Activated naive CD8-positive, alpha-beta T cell treated with anti-CD3 and anti-CD28 coated beads for 36 hours (primary cell): ENCODE data around the gene WT1. TPM values are rescaled to one million over a fixed set of nuclear protein-coding genes. Genes with fewer than 3 reads are reported as not detected.

Source experiments
- DNase-seq: peaks from one replicate; pipeline ENCODE4 v3.0.0; 2021
- H3K27ac Mint-ChIP-seq: one replicate; pipeline ENCODE4 v1.8.0; 2022; ENCODE audit warnings: mild to moderate bottlenecking, moderate library complexity, mixed read lengths
- H3K27me3 Mint-ChIP-seq: one replicate; pipeline ENCODE4 v1.8.0; 2022; ENCODE audit warnings: mild to moderate bottlenecking, mixed read lengths
- H3K36me3 Mint-ChIP-seq: one replicate; pipeline ENCODE4 v1.8.0; 2021; ENCODE audit warnings: mild to moderate bottlenecking, mixed read lengths
- H3K4me1 Mint-ChIP-seq: one replicate; pipeline ENCODE4 v1.8.0; 2021; ENCODE audit warnings: mixed read lengths
- H3K4me3 Mint-ChIP-seq: one replicate; pipeline ENCODE4 v1.8.0; 2022; ENCODE audit warnings: mild to moderate bottlenecking, moderate library complexity, mixed read lengths
- H3K9me3 Mint-ChIP-seq: one replicate; pipeline ENCODE4 v1.8.0; 2022; ENCODE audit warnings: mixed read lengths
- total RNA-seq, 2 experiments: library from RNA; stranded (reverse); gene quantifications; one replicate each; pipeline ENCODE4 v1.2.3, GENCODE V29; 2021

Gene WT1
- total RNA-seq, 2 experiments from 2014 or later, result not detected

DNA sequence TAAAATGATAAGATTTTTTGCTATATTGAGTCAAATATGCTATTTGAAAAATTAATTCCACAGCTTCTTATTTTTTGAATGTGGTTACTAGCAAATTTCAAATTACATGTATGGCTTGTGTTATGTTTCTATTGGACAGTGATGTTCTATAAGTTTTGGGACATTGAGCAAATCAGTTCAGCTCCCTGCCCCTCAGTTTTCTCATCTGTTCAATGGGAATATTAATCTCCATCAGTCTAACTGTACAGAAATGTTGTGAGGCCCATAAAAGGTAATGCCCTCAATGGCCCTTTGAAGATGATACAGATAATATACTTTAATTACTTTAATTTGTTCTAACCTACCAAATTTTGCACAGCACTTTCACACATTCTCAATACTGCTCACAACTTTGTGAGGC lies 15.2 kb downstream of the WT1 start:
- H3K4me1 Mint-ChIP-seq, result peaks cover 10% of the 10 kb centered on the region
- H3K27ac Mint-ChIP-seq, result no peak overlapping the region
- no peaks in the 10 kb centered on the region for H3K36me3 Mint-ChIP-seq
- no peak overlapping the region for H3K4me3 Mint-ChIP-seq
- no peak for DNase-seq
- H3K27me3 Mint-ChIP-seq, result peaks cover 39% of the 10 kb centered on the region
- H3K9me3 Mint-ChIP-seq, result no peaks in the 10 kb centered on the region

DNA sequence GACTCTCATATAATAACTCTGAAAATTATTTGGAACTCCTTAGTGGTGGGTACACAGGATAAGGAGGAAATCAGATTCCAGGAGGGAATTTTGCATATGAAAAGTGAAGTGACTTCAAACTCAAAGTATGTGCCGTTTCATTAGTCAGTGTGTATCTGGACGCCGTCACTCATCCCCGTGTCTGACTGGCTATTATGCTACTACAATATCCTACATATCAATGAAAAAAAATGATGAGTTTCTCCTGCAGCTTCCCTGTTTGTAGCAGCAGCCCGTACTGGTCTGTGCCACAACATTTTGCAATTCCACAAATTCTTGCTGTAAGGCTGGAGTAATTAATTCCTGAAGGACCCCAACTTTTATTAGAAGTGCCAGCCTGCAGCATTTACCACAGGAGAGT lies 16.5 kb downstream of the WT1 start:
- Mint-ChIP-seq H3K27me3 (peaks cover 33% of the 10 kb centered on the region), H3K4me3 (no peak overlapping the region), H3K36me3 (no peaks in the 10 kb centered on the region), H3K9me3 (no peaks in the 10 kb centered on the region), H3K27ac (no peak overlapping the region), H3K4me1 (peaks cover 10% of the 10 kb centered on the region)
- no peak for DNase-seq

DNA sequence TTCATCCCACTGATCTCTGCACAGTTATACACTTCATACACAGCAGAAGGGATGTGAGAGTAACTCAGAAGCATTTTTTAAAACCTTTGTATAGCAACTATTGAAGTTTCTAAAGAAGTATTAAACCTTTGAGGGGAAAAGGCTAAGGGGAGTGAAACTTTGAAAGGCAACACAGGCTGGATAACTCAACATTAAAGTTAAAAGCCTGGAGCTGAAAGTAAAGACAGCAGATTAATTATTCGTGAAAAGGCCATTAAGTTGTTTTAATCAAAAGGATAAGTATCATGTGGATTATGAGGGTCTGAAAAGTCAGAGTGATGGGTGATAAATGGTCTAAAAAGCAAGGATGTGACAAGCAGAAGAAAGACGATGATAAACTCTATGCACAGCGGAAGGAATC lies 17.5 kb downstream of the WT1 start:
- H3K4me3 Mint-ChIP-seq, result no peak overlapping the region
- DNase-seq, result no peak
- no peaks in the 10 kb centered on the region for H3K9me3 Mint-ChIP-seq
- H3K36me3 Mint-ChIP-seq, result no peaks in the 10 kb centered on the region
- peaks cover 10% of the 10 kb centered on the region for H3K4me1 Mint-ChIP-seq
- H3K27me3 Mint-ChIP-seq, result peaks cover 26% of the 10 kb centered on the region
- H3K27ac Mint-ChIP-seq, result no peak overlapping the region

DNA sequence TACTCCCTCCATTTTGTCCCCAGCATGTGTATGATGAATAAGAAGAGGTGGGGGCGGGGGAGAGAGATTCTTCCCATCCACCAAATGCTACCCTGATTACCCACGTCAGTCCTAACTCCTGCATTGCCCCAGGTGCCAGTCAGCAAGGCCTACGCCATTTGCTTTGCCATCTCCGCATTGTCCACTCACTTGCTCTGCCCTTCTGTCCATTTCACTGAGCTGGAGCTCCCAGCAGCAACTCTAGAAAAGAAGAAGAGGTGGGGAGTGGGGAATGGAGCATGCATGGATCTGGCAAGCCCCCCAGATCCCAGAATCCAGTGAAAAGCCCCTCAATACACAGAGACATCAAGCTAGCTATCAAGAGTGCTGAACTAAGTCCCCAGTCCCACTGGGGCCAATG lies 19.0 kb downstream of the WT1 start:
- H3K9me3 Mint-ChIP-seq, result no peaks in the 10 kb centered on the region
- no peak overlapping the region for H3K27ac Mint-ChIP-seq
- H3K4me1 Mint-ChIP-seq, result peaks cover 6% of the 10 kb centered on the region
- peaks cover 11% of the 10 kb centered on the region for H3K27me3 Mint-ChIP-seq
- DNase-seq, result no peak
- H3K36me3 Mint-ChIP-seq, result no peaks in the 10 kb centered on the region
- no peak overlapping the region for H3K4me3 Mint-ChIP-seq

DNA sequence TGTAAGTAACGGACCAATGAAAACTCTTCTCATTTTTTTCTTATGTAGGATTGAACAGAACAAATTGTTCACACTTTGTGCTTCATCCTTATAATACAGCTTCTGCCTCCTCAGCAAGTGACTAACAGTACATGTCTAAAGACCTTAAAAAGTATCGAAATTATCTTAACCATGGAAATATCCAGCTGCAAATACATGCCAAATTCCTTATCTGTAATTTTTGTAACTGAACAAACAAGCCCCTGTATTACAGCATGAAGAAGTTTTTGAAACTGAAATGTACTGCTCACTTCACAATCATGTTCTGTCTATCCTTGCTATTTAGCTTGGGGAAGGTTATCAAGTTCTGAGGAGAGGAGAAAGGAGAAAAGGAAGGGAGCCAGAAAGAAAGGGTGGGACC lies 20.4 kb downstream of the WT1 start:
- no peaks in the 10 kb centered on the region for H3K4me1 Mint-ChIP-seq
- H3K4me3 Mint-ChIP-seq, result no peak overlapping the region
- H3K9me3 Mint-ChIP-seq, result no peaks in the 10 kb centered on the region
- no peaks in the 10 kb centered on the region for H3K36me3 Mint-ChIP-seq
- no peak overlapping the region for H3K27ac Mint-ChIP-seq
- DNase-seq, result no peak
- H3K27me3 Mint-ChIP-seq, result peaks cover 14% of the 10 kb centered on the region

DNA sequence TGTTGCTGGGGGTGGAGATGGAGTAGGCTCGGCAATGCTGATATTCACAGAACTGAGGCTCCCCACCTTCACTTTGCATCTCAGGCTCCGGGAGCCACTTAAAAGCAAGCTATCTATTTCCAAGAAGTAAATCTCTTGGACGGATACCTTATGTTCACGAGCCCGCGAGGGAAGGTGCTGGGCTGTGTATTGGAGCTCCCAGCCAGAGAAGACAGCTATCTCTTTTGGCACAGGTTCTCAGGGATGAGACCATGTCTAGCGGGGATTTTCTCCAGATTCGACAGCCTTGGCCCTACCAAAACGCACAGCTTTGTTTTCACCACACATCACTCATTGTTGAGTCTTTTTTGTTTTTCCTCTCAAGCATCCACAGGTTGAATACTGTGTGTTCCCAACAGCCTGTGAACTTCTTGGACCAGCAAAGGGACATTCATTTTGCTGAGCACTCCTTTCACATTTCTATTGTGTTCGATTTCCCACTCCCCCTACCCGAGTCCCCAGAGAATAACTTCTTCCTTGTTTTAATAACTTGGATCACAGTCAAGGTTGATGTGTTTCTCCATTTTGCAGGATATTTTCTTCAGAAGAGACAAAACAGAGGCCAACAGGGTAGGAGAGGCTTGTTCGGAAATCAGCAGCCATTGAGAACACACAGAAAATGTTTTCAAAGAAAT lies 23.3 kb downstream of the WT1 start:
- DNase-seq, result no peak
- no peaks in the 10 kb centered on the region for H3K36me3 Mint-ChIP-seq
- H3K27ac Mint-ChIP-seq, result no peak overlapping the region
- no peaks in the 10 kb centered on the region for H3K4me1 Mint-ChIP-seq
- H3K4me3 Mint-ChIP-seq, result no peak overlapping the region
- peaks cover 10% of the 10 kb centered on the region for H3K27me3 Mint-ChIP-seq
- no peaks in the 10 kb centered on the region for H3K9me3 Mint-ChIP-seq

DNA sequence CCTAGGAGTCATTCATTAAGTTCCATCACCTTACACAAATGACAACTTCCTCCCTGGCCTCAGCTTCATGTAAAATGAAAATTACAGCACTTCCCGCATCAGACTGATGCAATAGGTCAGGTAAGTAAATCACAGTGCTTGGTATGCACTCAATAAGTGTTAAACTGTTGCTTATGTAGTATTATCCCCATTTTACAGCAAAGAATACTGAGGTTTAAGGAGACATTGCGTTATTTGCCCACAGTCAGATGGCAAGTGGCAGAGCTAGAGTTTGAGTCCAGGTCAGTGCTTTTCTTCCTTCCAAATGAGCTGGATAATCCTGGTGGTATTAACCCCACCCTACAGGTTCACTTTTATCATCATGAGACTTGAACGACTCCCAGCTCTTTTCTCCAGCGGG lies 29.7 kb downstream of the WT1 start:
- Mint-ChIP-seq H3K27ac (no peak overlapping the region), H3K4me1 (no peaks in the 10 kb centered on the region), H3K9me3 (no peaks in the 10 kb centered on the region), H3K4me3 (no peak overlapping the region), H3K27me3 (peaks cover 4% of the 10 kb centered on the region), H3K36me3 (no peaks in the 10 kb centered on the region)
- no peak for DNase-seq

DNA sequence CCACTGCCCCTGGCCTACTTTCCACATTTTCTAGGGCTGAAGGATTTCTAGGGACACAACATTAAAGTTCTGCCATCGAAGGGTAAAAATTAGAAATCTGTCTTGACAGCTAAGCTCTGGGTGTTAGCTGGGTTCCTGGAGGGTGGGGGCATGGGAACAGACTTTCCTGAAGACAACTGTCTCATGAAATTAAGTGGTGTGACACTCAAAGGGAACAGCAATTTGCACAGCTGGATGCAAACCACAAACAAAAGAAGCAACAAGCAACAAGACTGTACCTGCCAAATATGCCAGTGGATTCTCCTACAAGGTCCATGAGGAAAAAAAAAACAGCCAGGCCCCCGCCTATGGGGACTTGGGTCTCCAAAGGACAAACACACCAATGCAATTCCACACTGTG lies 32.5 kb downstream of the WT1 start:
- Mint-ChIP-seq H3K4me3 (no peak overlapping the region), H3K4me1 (no peaks in the 10 kb centered on the region), H3K36me3 (no peaks in the 10 kb centered on the region), H3K27ac (no peak overlapping the region), H3K27me3 (no peaks in the 10 kb centered on the region), H3K9me3 (no peaks in the 10 kb centered on the region)
- DNase-seq, result no peak

DNA sequence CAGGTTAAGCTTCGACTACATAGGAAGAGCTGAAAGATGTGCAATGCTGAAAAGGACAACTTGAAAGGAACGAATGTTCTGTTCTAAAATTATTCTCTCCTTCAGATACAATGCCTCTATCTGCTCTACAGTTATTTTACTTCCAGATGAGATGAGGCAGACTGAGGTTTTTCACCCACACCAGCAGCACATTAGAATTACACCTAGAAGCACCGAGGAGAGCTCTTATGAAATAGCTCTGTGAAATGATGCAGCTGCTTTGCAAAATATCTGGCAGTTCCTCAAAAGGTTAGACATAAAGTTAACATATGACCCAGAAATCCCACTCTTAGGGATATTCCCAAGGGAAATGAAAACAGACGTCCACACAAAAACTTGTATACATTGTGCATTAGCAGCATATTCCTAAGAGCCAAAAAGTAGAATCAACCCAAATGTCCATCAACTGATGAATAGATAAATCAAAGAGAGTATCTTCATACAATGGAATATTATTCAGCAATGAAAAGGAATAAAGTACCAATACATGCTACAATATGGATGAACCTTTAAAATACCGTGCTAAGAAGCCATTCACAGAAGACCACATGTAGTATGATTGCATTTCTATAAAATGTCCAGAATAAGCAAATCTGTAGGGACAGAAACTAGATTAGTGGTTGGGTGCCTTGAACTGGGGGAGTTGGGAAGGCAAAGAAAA lies 34.5 kb downstream of the WT1 start:
- no peak for DNase-seq
- H3K27me3 Mint-ChIP-seq, result no peaks in the 10 kb centered on the region
- no peak overlapping the region for H3K4me3 Mint-ChIP-seq
- no peaks in the 10 kb centered on the region for H3K36me3 Mint-ChIP-seq
- no peak overlapping the region for H3K27ac Mint-ChIP-seq
- no peaks in the 10 kb centered on the region for H3K9me3 Mint-ChIP-seq
- H3K4me1 Mint-ChIP-seq, result no peaks in the 10 kb centered on the region

DNA sequence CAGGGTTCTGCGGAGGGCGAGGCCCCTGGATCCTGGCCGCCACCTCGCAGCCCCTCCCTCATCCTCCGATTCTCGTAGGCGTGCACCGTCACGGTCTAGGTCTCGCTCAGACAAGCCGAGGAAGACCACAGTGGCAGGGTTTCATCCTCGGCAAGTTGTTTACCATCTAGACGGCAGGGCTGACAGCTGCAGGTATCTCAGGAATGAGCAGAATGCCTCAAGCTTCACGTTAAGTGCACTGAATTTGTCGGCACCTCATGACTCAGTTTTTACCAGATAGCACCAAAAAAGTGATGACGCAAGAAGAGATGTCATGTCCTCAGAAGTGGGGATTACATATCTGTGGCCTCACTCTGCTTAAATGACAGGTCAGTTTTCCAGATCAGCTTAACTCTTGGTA lies 35.1 kb downstream of the WT1 start:
- DNase-seq, result no peak
- no peaks in the 10 kb centered on the region for H3K4me1 Mint-ChIP-seq
- H3K27ac Mint-ChIP-seq, result no peak overlapping the region
- H3K4me3 Mint-ChIP-seq, result no peak overlapping the region
- H3K9me3 Mint-ChIP-seq, result no peaks in the 10 kb centered on the region
- H3K36me3 Mint-ChIP-seq, result no peaks in the 10 kb centered on the region
- no peaks in the 10 kb centered on the region for H3K27me3 Mint-ChIP-seq

DNA sequence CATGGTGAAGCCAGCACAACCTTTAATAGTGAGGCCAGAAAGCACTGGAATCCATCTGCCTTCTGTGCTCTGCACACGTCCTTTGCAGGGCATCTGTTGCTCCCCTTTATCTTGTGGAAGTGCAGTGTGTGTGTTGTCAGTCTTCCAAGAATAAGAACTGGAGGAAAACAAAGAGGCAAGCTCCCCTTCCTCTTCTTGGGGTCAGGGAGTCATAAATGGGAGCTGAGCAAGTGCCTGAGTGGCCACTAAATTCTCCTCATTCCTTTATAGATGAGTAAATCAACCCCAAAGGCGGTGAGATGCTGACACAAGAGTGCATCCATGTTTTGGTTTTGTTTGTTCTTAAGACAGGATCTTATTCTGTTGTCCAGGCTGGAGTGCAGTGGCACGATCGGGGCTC lies 38.3 kb downstream of the WT1 start:
- H3K4me1 Mint-ChIP-seq, result no peaks in the 10 kb centered on the region
- no peaks in the 10 kb centered on the region for H3K27me3 Mint-ChIP-seq
- H3K27ac Mint-ChIP-seq, result no peak overlapping the region
- H3K36me3 Mint-ChIP-seq, result no peaks in the 10 kb centered on the region
- DNase-seq, result no peak
- no peaks in the 10 kb centered on the region for H3K9me3 Mint-ChIP-seq
- no peak overlapping the region for H3K4me3 Mint-ChIP-seq

DNA sequence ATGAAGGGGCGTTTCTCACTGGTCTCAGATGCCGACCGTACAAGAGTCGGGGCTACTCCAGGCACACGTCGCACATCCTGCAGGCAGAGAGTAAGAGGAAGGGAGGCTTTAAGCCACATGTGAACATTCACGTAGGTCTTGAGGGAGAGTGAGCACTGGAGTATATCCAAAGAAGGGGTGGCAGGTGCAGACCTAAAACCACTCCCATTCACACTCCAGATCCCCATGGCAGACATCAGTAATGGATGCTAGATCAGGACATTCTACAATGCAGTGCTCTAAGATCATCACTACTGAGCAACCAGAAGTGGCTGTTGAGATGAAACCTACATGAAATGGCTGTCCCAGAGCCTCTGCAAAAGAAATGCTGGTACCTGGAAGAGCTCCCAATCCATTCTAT lies 39.0 kb downstream of the WT1 start:
- H3K9me3 Mint-ChIP-seq, result no peaks in the 10 kb centered on the region
- no peak overlapping the region for H3K27ac Mint-ChIP-seq
- no peak overlapping the region for H3K4me3 Mint-ChIP-seq
- H3K27me3 Mint-ChIP-seq, result no peaks in the 10 kb centered on the region
- no peaks in the 10 kb centered on the region for H3K36me3 Mint-ChIP-seq
- no peaks in the 10 kb centered on the region for H3K4me1 Mint-ChIP-seq
- no peak for DNase-seq

DNA sequence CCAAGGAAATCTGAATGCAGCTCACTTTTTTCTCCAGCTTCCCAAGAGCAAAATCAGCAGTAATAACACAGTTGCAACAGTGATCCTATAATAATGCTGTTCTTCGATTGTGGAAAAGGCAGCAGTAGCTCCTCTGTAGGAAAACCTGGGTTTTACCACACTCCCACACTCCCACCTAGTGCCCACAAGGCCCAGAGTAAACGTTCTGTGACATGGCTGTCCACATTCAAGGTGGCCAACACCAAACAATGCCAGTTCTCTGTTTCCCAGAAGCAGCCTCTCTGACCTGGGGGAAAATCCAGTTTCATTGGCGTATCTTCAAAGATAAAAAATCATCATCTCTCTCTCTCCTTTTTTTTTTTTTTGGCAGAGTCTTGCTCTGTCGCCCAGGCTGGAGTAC lies 40.2 kb downstream of the WT1 start:
- no peaks in the 10 kb centered on the region for H3K4me1 Mint-ChIP-seq
- H3K4me3 Mint-ChIP-seq, result no peak overlapping the region
- no peaks in the 10 kb centered on the region for H3K27me3 Mint-ChIP-seq
- H3K27ac Mint-ChIP-seq, result no peak overlapping the region
- no peaks in the 10 kb centered on the region for H3K9me3 Mint-ChIP-seq
- H3K36me3 Mint-ChIP-seq, result no peaks in the 10 kb centered on the region
- DNase-seq, result no peak

DNA sequence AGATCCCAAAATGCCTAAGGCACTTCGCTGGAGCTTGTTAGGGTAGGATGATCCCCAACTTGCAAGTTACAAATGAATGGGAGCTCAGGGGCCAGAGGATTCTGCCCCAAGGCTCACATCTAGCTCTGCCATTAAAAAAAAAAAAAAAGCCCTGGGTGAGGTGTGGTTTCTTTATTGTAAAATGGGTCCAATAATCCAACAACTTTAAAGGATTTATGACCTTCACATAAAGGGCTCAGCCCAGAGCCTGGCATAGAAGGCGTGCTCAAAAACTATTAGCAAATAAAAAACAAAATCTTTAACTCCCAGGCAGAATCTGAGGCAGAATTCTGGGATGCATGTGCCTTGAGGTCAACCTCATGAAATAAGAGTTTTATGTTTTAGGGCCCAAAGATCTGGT lies 42.5 kb downstream of the WT1 start:
- no peaks in the 10 kb centered on the region for H3K9me3 Mint-ChIP-seq
- no peaks in the 10 kb centered on the region for H3K36me3 Mint-ChIP-seq
- no peak overlapping the region for H3K27ac Mint-ChIP-seq
- H3K4me3 Mint-ChIP-seq, result no peak overlapping the region
- no peak for DNase-seq
- no peaks in the 10 kb centered on the region for H3K27me3 Mint-ChIP-seq
- no peaks in the 10 kb centered on the region for H3K4me1 Mint-ChIP-seq

DNA sequence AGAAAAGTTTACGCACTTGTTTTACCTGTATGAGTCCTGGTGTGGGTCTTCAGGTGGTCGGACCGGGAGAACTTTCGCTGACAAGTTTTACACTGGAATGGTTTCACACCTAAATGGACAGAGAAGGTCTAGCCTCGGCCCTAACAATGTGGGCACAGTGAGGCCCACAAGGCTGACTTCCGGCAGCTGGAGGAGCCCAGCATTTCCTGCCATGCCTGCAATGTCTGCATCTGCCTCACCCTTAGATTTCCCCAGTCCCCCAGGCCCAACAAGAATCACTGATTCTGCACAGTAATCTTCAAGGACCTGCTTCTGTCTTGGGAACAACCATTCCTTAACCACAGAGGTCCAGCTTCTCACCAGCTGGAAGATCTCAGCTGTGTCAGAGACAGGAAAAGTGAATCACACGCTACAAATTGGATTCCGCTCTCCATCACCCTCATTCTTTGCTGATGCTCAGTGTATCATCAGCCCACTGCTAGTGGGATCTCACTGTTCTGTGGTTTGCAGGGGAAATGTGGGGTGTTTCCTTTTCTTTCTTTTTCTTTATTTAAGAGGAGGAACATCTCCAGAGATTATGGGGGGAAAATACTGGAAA lies 43.3 kb downstream of the WT1 start:
- no peaks in the 10 kb centered on the region for H3K9me3 Mint-ChIP-seq
- H3K4me1 Mint-ChIP-seq, result no peaks in the 10 kb centered on the region
- H3K4me3 Mint-ChIP-seq, result no peak overlapping the region
- no peak for DNase-seq
- H3K27ac Mint-ChIP-seq, result no peak overlapping the region
- H3K27me3 Mint-ChIP-seq, result no peaks in the 10 kb centered on the region
- no peaks in the 10 kb centered on the region for H3K36me3 Mint-ChIP-seq

DNA sequence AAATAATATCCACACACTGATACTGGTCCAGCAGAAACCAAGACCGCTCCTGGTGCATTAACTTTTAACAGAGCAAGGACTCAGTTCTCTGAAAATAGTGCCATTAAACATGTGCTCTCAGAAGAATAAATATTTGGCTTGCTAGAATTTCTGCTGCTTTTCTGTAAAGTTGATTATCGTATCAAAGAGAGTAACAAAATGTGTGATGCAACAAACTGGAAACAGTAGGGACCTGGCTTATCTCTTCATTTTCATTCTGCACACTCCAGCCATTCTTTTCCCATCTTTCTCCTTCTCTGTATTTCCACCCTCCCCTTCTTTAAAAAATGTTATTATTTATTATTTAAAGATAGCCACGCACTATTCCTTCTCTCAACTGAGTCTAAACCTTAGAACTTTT lies 43.9 kb downstream of the WT1 start:
- Mint-ChIP-seq H3K27ac (no peak overlapping the region), H3K27me3 (no peaks in the 10 kb centered on the region), H3K4me1 (no peaks in the 10 kb centered on the region), H3K9me3 (no peaks in the 10 kb centered on the region), H3K4me3 (no peak overlapping the region), H3K36me3 (no peaks in the 10 kb centered on the region)
- no peak for DNase-seq
